C4-2B (cell line): ENCODE data around the gene RPTOR.

Experiments
- H3K27ac ChIP-seq: fragments of 450-650 bp; 2 replicates; pipeline ENCODE4 v1.5.1; 2017
- CTCF ChIP-seq: fragments of 450-650 bp; conservative IDR thresholded peaks from 2 replicates; pipeline ENCODE4 v1.5.1; 2017; ENCODE audit warnings: mild to moderate bottlenecking
- ZFX ChIP-seq: fragments of 450-650 bp; IDR thresholded peaks from 2 replicates; pipeline ENCODE4 v1.6.1; 2017

The RPTOR gene

DNA sequence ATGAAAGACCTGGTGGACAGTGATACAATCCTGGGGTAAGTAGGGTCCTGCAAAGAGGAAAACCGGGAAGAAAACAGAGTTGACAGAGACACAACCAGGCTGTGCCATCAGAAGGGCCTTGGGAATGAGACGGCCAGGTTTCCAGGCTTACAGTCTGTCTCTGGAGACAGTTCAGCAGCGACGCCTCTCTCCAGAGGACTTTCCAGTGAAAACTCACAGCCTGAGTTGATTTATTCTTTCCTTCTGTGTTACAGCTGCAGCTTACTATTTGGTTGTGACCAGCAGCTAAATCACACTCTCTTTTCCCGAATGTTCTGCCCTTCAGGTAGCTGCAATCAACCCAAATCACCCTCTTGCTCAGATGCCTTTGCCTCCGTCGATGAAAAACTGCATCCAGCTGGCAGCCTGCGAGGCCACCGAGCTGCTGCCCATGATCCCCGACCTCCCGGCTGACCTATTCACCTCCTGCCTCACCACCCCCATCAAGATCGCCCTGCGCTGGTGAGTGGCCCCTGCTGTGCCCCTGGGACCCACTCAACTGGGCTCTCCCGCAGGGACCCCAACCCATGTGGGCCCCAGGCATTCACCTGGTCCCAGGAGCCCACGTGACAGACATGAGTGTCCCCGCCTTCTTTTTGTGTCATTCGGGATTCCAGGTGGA, 209.2 kb downstream of the RPTOR start:
- no peak overlapping the region for H3K27ac ChIP-seq
- no peak for TF ChIP-seq ZFX
- no peak for TF ChIP-seq CTCF

DNA sequence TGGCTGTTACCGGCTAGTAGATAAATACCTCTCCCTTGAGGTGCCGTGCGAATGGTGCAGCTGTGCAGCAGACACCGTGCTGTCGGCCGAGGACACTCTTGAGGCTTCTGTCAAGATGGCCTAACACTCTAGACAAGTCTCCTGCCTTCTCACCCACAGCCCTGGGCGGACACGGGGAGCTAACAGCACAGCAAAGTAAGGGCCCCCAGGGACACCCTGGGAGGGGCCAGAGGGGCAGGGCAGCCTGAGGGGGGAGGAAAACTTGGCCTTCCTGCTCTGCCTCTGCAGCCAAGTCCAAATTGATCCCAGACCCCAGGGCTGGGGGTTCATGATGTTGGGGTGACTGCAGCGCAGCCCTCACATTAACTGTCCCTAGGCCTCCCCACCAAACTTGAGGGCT, 210.2 kb downstream of the RPTOR start:
- no peak overlapping the region for H3K27ac ChIP-seq
- TF ChIP-seq CTCF = no peak
- no peak for TF ChIP-seq ZFX

DNA sequence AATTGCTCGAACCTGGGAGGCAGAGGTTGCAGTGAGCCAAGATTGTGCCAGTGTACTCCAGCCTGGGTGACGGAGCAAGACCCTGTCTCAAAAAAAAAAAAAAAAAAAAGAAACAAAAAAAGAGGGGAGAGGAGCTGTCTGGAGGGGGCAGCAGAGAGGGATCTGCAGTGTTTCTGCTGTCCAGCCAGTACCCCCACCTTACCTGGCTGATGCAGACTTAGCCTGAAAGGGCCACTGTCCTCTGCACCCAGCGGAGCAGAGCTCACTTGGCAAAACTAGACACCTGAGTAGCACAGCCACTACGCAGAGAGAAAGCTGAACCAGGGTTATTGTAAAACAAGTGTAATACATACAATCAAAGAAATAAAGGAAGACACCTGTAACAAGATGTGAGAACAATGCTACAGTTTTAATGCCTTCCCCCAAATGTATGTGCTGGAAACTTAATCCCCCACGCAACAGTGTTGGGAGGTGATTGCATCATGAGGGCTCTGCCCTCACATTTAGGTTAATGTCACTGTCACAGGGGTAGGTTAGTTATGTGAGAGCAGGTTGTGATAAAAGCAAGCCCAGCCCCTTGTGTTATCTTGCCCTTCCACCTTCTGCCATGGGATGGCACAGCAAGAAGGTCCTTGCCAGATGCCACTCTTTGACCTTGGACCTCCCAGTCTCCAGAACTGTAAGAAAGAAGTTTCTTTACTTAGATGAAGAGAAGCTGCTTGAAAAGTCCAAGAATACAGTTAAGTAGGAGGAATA, 211.2 kb downstream of the RPTOR start:
- TF ChIP-seq CTCF (no peak), ZFX (no peak)
- H3K27ac ChIP-seq = no peak overlapping the region

- H3K27ac ChIP-seq = peak overlapping the region; percentile 16; the same call in 1 of the 2 replicates
- TF ChIP-seq ZFX = no peak
- no peak for TF ChIP-seq CTCF
These were observed 214.1 kb downstream of the RPTOR start for GRCh38 chr17:80758481-80759376.

DNA sequence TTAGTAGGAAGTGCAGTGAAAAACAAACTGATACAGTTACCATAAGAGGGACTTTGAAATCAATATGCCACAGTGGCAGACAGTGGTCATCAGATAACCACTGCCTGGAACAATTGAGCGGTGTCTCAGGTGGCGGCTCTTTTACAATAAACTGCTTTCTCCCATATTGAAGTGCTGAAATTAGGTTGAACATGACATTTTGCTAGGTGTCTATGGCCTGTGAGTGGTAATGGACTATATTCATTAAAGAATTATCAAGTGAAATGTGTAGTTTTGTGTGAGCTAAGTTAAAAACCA, 214.7 kb downstream of the RPTOR start:
- H3K27ac ChIP-seq = peak overlapping the region; percentile 16; the same call in 1 of the 2 replicates
- no peak for TF ChIP-seq CTCF
- TF ChIP-seq ZFX = no peak

- H3K27ac ChIP-seq = peak overlapping the region; percentile 90
- TF ChIP-seq CTCF = no peak
These were observed 215.9 kb downstream of the RPTOR start for GRCh38 chr17:80760511-80760911.
